Testis (tissue), 2 donors: ENCODE results near the gene CEACAM20.
A peak's percentile ranks its signal among the peaks of the same experiment; 100 is the strongest.

Experiments used
- POLR2A ChIP-seq: fragments of 450-650 bp; IDR thresholded peaks from one replicate; pipeline ENCODE4 v1.6.1; 2017; ENCODE audit warnings: antibody characterized with exemption, mild to moderate bottlenecking, moderate library complexity
- TF ChIP-seq, protein P1 (sequence below), 3 experiments: fragments of 450-650 bp in 2 of 3; fragments of 200-600 bp in 1 of 3; sonication (generic) in 1 of 3; IDR thresholded peaks; one replicate each; pipeline ENCODE4 v1.5.1; 2016 to 2019; ENCODE audit warnings: antibody characterized with exemption in 3 of 3, mild to moderate bottlenecking in 2 of 3, moderate library complexity in 1 of 3

DNA sequence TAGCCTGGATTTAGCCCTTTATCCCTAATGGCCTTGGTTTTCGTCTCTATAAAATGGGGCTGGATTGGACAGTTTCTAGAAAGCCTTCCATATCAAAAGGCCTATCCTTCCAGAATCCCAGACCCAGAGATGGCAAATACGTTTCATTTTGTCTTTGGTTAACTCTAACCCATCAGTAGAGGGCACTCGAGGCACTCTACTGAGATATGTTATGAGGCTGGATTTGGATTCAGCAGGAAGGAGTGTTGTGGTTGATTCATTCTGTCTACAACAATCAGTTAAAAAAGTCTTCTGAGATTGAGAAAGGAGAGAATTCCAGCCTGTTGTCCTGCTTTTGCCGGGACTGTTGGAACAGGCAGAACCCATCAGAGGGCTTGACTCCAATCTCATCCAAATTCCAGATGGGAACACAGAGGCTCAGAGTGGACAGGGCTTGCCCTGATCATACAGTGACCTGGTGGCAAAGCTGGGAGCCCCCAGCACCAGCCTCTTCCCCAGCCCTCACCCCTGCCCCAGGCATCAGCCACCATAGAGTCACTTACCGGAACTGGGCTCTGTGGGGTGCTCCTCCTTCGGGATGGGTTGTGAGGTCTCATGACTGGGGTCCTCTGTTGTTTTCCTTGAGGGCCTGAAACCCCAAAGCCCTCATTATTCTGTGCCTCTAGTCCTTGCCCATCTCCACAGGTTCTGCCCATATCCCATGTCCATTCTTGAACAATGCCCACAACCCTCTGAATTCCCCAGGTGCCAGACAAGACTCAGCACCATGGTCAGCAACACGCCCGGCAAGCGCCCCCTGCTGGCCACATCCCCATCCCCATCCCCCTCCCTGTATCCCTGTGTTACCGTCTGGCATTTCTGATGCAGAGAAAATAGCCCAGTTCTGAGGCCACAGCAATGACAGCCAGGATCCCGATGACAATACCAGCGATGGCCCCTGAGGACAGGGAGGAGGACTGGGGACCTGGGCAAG, 16.9 kb downstream of the CEACAM20 start:
- TF ChIP-seq, protein P1, sequence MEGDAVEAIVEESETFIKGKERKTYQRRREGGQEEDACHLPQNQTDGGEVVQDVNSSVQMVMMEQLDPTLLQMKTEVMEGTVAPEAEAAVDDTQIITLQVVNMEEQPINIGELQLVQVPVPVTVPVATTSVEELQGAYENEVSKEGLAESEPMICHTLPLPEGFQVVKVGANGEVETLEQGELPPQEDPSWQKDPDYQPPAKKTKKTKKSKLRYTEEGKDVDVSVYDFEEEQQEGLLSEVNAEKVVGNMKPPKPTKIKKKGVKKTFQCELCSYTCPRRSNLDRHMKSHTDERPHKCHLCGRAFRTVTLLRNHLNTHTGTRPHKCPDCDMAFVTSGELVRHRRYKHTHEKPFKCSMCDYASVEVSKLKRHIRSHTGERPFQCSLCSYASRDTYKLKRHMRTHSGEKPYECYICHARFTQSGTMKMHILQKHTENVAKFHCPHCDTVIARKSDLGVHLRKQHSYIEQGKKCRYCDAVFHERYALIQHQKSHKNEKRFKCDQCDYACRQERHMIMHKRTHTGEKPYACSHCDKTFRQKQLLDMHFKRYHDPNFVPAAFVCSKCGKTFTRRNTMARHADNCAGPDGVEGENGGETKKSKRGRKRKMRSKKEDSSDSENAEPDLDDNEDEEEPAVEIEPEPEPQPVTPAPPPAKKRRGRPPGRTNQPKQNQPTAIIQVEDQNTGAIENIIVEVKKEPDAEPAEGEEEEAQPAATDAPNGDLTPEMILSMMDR (IDR thresholded peaks at IDR 0.05), result peak in 2 of 3 experiments; percentile 29 to 51
- no peak for TF ChIP-seq POLR2A
